Hepatocyte (in vitro differentiated cells): ENCODE data around the gene BEND4.

Experiments used
- CTCF ChIP-seq: fragments of 200-600 bp; sonication (generic); IDR thresholded peaks from 2 replicates; pipeline ENCODE4 v1.5.1; 2016; ENCODE audit warnings: antibody characterized with exemption, mild to moderate bottlenecking; ENCODE audit not compliant: poor library complexity
- EZH2phosphoT487 ChIP-seq: fragments of 200-600 bp; sonication (generic); IDR thresholded peaks from one replicate; pipeline ENCODE4 v1.6.1; 2018; ENCODE audit warnings: antibody characterized with exemption, mild to moderate bottlenecking, low read depth, moderate library complexity; ENCODE audit not compliant: unreplicated experiment, severe bottlenecking

GRCh38 chr4:42112846-42113245, 39.6 kb downstream of the BEND4 start:
- no peak for TF ChIP-seq CTCF
- TF ChIP-seq EZH2phosphoT487, result no peak
